Spleen (tissue), 11 donors: Measurements from ENCODE around the gene KLHL26. TPM values are rescaled to one million over a fixed set of nuclear protein-coding genes. Genes with fewer than 3 reads are reported as not detected.
"Not testable (repeated sequence)": the region's sequence is repeated elsewhere in the genome, so short reads cannot be mapped to it uniquely, and the experiment has no call there.

Source experiments
- DNase-seq: peaks from one replicate; pipeline ENCODE4 v3.0.0-alpha.2; 2020
- H3K27ac ChIP-seq, 8 donors: fragments of 200-600 bp; sonication (generic) in 7 of 8; 1 replicate in 4 of 8; 2 replicates in 4 of 8; pipeline versions ENCODE4 v1.5.0 to v1.8.0; 2016 to 2021; ENCODE audit warnings: inconsistent platforms in 4 of 8, mild to moderate bottlenecking in 4 of 8, moderate library complexity in 1 of 8
- H3K27me3 ChIP-seq, 7 donors: fragments of 200-600 bp; sonication (generic) in 6 of 7; replicated peaks in 1 of 7; 1 replicate in 4 of 7; 2 replicates in 3 of 7; pipeline versions ENCODE4 v1.5.0 to v1.8.0; 2016 to 2021; ENCODE audit warnings: inconsistent platforms in 3 of 7, mild to moderate bottlenecking in 1 of 7
- H3K36me3 ChIP-seq, 6 donors: fragments of 200-600 bp; sonication (generic) in 5 of 6; 1 replicate in 4 of 6; 2 replicates in 2 of 6; pipeline versions ENCODE4 v1.5.0 to v1.8.0; 2016 to 2021; ENCODE audit warnings: inconsistent platforms in 2 of 6
- H3K4me1 ChIP-seq, 6 donors: fragments of 200-600 bp; sonication (generic) in 5 of 6; 1 replicate in 3 of 6; 2 replicates in 3 of 6; pipeline versions ENCODE4 v1.5.0 to v1.8.0; 2016 to 2021; ENCODE audit warnings: inconsistent platforms in 3 of 6
- H3K4me3 ChIP-seq, 8 donors: fragments of 200-600 bp; sonication (generic) in 7 of 8; 1 replicate in 4 of 8; 2 replicates in 4 of 8; pipeline versions ENCODE4 v1.5.0 to v1.8.0; 2016 to 2021; ENCODE audit warnings: inconsistent platforms in 4 of 8, mild to moderate bottlenecking in 4 of 8, moderate library complexity in 2 of 8
- H3K9me3 ChIP-seq, 8 donors: fragments of 200-600 bp; sonication (generic) in 7 of 8; 1 replicate in 4 of 8; 2 replicates in 4 of 8; pipeline versions ENCODE4 v1.5.0 to v1.8.0; 2016 to 2021; ENCODE audit warnings: inconsistent platforms in 4 of 8
- CTCF ChIP-seq, 11 experiments: fragments of 200-600 bp in 7 of 11; fragments of 450-650 bp in 4 of 11; sonication (generic) in 4 of 11; IDR thresholded peaks in 8 of 11; conservative IDR thresholded peaks in 3 of 11; 1 replicate in 7 of 11; 2 replicates in 4 of 11; pipeline versions ENCODE4 v1.4.0 to v1.8.0; 2016 to 2021; ENCODE audit warnings: antibody characterized with exemption in 11 of 11, inconsistent platforms in 4 of 11, mild to moderate bottlenecking in 1 of 11
- POLR2A ChIP-seq, 3 donors: fragments of 450-650 bp; IDR thresholded peaks; one replicate each; pipeline ENCODE4 v1.5.1; 2017; ENCODE audit warnings: antibody characterized with exemption in 3 of 3, mild to moderate bottlenecking in 1 of 3
- POLR2AphosphoS5 ChIP-seq, 3 donors: sonication (generic); formaldehyde crosslinking; IDR thresholded peaks; one replicate each; pipeline ENCODE4 v1.5.1; 2017; ENCODE audit warnings: antibody characterized with exemption in 3 of 3
- WGBS, 5 donors: extraction: QIAGEN DNeasy Blood & Tissue Kit in 3 of 5; methylation state at CpG; one replicate each; pipeline versions ENCODE4 v1.1.5 to v1.1.7; 2013 to 2018; 5-methylcytosine and 5-hydroxymethylcytosine counted together
- intact Hi-C: fragments of 100-400 bp; cut with DNase I; formaldehyde crosslinking; loops from one replicate; pipeline ENCODE4 v1.15.0; 2023; ENCODE audit warnings: low total_unique reads
- polyA plus RNA-seq, 3 donors: library from polyadenylated mRNA; stranded (reverse); fragments of 200-250 nt; gene quantifications; one replicate each; pipeline ENCODE4 v1.2.1, GENCODE V29; 2013
- total RNA-seq, 7 donors: library from RNA; depleted of rRNA in 3 of 7; stranded (reverse); fragments of >200 nt in 3 of 7; fragmentation: NEBNext Ultra II Directional in 4 of 7; extraction: Animal tissue kit (Norgen Biotek cat#: 25700) in 4 of 7; gene quantifications; one replicate each; pipeline versions ENCODE4 v1.1.0 to v1.2.1, GENCODE V29; 2016 to 2021
- donor health status: healthy with polysubstance abuse.
- donor health status: DM: no; HTN: no; CAD: no; lungs with moderate emphysema.
- donor health status: DM: no; HTN: no; CAD: no.
- donor health status: Bipolar disorder and iron deficiency.
- donor health status: healthy.
- donor health status: DM: no; HTN: no; CAD: no.
- donor health status: DM: yes; HTN: yes; CAD: no.

The KLHL26 gene
- total and polyA plus RNA-seq, 10 donors = 1.7 to 23.1 (median 7.2) TPM

GRCh38 chr19:18591735-18592385, 45.0 kb upstream of the KLHL26 start:
- WGBS, 5 donors = 94 to 97% (median 96%) methylated on average over 17 to 22 of the region's 22 CpGs
- Histone ChIP-seq H3K27me3 (peaks cover 0 to 30% (median 0%) of the 10 kb centered on the region in 7 donors), H3K27ac (no peak overlapping the region), H3K4me1 (peaks cover 29 to 67% (median 52%) of the 10 kb centered on the region in 6 donors), H3K36me3 (peaks cover 0 to 23% (median 13%) of the 10 kb centered on the region in 6 donors), H3K4me3 (no peak overlapping the region), H3K9me3 (no peaks in the 10 kb centered on the region)
- DNase-seq = no peak
- intact Hi-C loops = loop anchor here (5.0 kb wide), 1 partner anchor 255 kb away; no protein-coding TSS in a partner anchor
- TF ChIP-seq POLR2AphosphoS5 (IDR thresholded peaks at IDR 0.05) = peak in 1 of 3 donors; percentile 31
- TF ChIP-seq POLR2A (IDR thresholded peaks at IDR 0.05) = no peak
- no peak for TF ChIP-seq CTCF (IDR thresholded peaks at IDR 0.05 in 8 of 11, conservative IDR thresholded peaks at IDR 0.05 in 3 of 11)

- not testable (repeated sequence) for DNase-seq, H3K9me3 ChIP-seq, H3K27ac ChIP-seq, H3K4me3 ChIP-seq
- H3K27me3 ChIP-seq = peaks cover 0 to 36% (median 0%) of the 10 kb centered on the region in 7 donors
- peaks cover 29 to 69% (median 52%) of the 10 kb centered on the region in 6 donors for H3K4me1 ChIP-seq
- 65 to 87% (median 84%) methylated on average over 5 of the region's 5 CpGs for WGBS, 5 donors
- H3K36me3 ChIP-seq = peaks cover 0 to 23% (median 13%) of the 10 kb centered on the region in 6 donors
- intact Hi-C loops = loop anchor here (5.0 kb wide), 1 partner anchor 255 kb away; no protein-coding TSS in a partner anchor
Observed at GRCh38 chr19:18592732-18593131, 44.1 kb upstream of the KLHL26 start.

- no peaks in the 10 kb centered on the region for H3K9me3 ChIP-seq
- peak in 1 of 3 donors; percentile 18 for TF ChIP-seq POLR2AphosphoS5 (IDR thresholded peaks at IDR 0.05)
- TF ChIP-seq POLR2A (IDR thresholded peaks at IDR 0.05) = no peak
- no peak for TF ChIP-seq CTCF (IDR thresholded peaks at IDR 0.05 in 8 of 11, conservative IDR thresholded peaks at IDR 0.05 in 3 of 11)
- H3K4me1 ChIP-seq = peaks cover 21 to 63% (median 44%) of the 10 kb centered on the region in 6 donors
- 35 to 52% (median 44%) methylated on average over 19 to 25 of the region's 25 CpGs for WGBS, 5 donors
- no peak for DNase-seq
- H3K27ac ChIP-seq = peak overlapping the region in 6 of 8 donors; percentile 26 to 73 (median 46)
- peaks cover 0 to 23% (median 13%) of the 10 kb centered on the region in 6 donors for H3K36me3 ChIP-seq
- H3K27me3 ChIP-seq = peaks cover 0 to 44% (median 8%) of the 10 kb centered on the region in 7 donors
- intact Hi-C loops = loop anchor here (5.0 kb wide), 1 partner anchor 254 kb away; no protein-coding TSS in a partner anchor
- peak overlapping the region in 5 of 8 donors; percentile 32 to 67 (median 36) for H3K4me3 ChIP-seq
Observed at GRCh38 chr19:18593367-18594095, 43.3 kb upstream of the KLHL26 start.

- Histone ChIP-seq H3K27ac (peak overlapping the region in 6 of 8 donors; percentile 26 to 73 (median 46)), H3K4me1 (peaks cover 21 to 57% (median 41%) of the 10 kb centered on the region in 6 donors), H3K27me3 (peaks cover 0 to 51% (median 12%) of the 10 kb centered on the region in 7 donors), H3K36me3 (peaks cover 0 to 23% (median 13%) of the 10 kb centered on the region in 6 donors), H3K9me3 (no peaks in the 10 kb centered on the region), H3K4me3 (peak overlapping the region; percentile 11 to 67 (median 32))
- intact Hi-C loops = loop anchor here (5.0 kb wide), 1 partner anchor 253 kb away; no protein-coding TSS in a partner anchor
- 1% methylated on average over 23 to 54 of the region's 54 CpGs for WGBS, 5 donors
- TF ChIP-seq POLR2A (IDR thresholded peaks at IDR 0.05) = no peak
- TF ChIP-seq POLR2AphosphoS5 (IDR thresholded peaks at IDR 0.05) = peak; percentile 54 to 74 (median 69)
- TF ChIP-seq CTCF (IDR thresholded peaks at IDR 0.05 in 8 of 11, conservative IDR thresholded peaks at IDR 0.05 in 3 of 11) = peak; percentile 36 to 97 (median 93)
- DNase-seq = peak; percentile 93
Observed at GRCh38 chr19:18594096-18594823, 42.6 kb upstream of the KLHL26 start.
